GM12878 (cell line): ENCODE data around the gene SHMT2. TPM values are rescaled to one million over a fixed set of nuclear protein-coding genes. Genes with fewer than 3 reads are reported as not detected.

ENCODE experiments used
- ATAC-seq: fragments of 200-7000 bp; cut with Tn5 transposase; 3 replicates; pipeline ENCODE4 v1.9.1; 2020; ENCODE audit warnings: mild to moderate bottlenecking, moderate library complexity
- BruUV-seq: library from RNA; stranded (reverse); fragments of 400-500 nt; replicated peaks from 2 replicates; lab custom pipeline; 2021; lab: Mats Ljungman, UMichigan
- CTCF ChIA-PET: fragments of 300-600 bp; sonication (Branson Sonifier 250); formaldehyde crosslinking; extraction: SDS; loops from one replicate; lab custom pipeline; 2021; ENCODE audit warnings: inconsistent platforms; lab: Yijun Ruan, JAX
- POLR2A ChIA-PET: fragments of 350-600 bp; formaldehyde crosslinking; extraction: SDS; loops from one replicate; lab custom pipeline; 2021; ENCODE audit warnings: inconsistent platforms; lab: Charles Lee
- RAD21 ChIA-PET: fragments of 300-600 bp; sonication (Branson Sonifier 250); formaldehyde crosslinking; loops from one replicate; lab custom pipeline; 2023; ENCODE audit warnings: antibody characterized with exemption; ENCODE audit not compliant: unreplicated experiment; lab: Charles Lee
- SMC1A ChIA-PET: fragments of 300-600 bp; sonication (Branson Sonifier 250); formaldehyde crosslinking; loops from one replicate; lab custom pipeline; 2023; ENCODE audit not compliant: unreplicated experiment, uncharacterized antibody; lab: Charles Lee
- DNase-seq: peaks from one replicate; pipeline ENCODE4 v3.0.0-alpha.2; 2011; ENCODE audit warnings: low read depth, low spot score
- FAIRE-seq: peaks from 3 replicates; lab custom pipeline; 2011; peaks lifted over from hg19 to GRCh38; lab: Jason Lieb, UNC
- H2AFZ ChIP-seq: 2 replicates; pipeline ENCODE4 v1.6.0; 2011; ENCODE audit warnings: low read depth, low read length, control low read depth; ENCODE audit not compliant: control insufficient read depth
- H3K27ac ChIP-seq: 2 replicates; pipeline ENCODE4 v1.5.1; 2011; ENCODE audit warnings: control low read depth; ENCODE audit not compliant: control insufficient read depth, insufficient read depth
- H3K27me3 ChIP-seq, 2 experiments: replicated peaks in 1 of 2; 2 replicates each; pipeline versions ENCODE4 v1.6.0 to v1.6.1; 2011; ENCODE audit warnings: low read length in 1 of 2; ENCODE audit not compliant: control insufficient read depth in 2 of 2, insufficient read depth in 2 of 2
- H3K36me3 ChIP-seq, 2 experiments: 2 replicates each; pipeline ENCODE4 v1.5.1; 2011; ENCODE audit warnings: low read length in 1 of 2; ENCODE audit not compliant: control insufficient read depth in 2 of 2, insufficient read depth in 2 of 2
- H3K4me1 ChIP-seq: 2 replicates; pipeline ENCODE4 v1.6.1; 2011; ENCODE audit warnings: mild to moderate bottlenecking, low read length, moderate library complexity, mixed read lengths; ENCODE audit not compliant: control insufficient read depth, insufficient read depth
- H3K4me2 ChIP-seq: 2 replicates; pipeline ENCODE4 v1.6.0; 2011; ENCODE audit warnings: control low read depth; ENCODE audit not compliant: control insufficient read depth, insufficient read depth
- H3K4me3 ChIP-seq: fragments of 200-600 bp; sonication (generic); 2 replicates; pipeline ENCODE4 v1.5.1; 2016
- H3K79me2 ChIP-seq: 2 replicates; pipeline ENCODE4 v1.6.0; 2011; ENCODE audit warnings: low read length; ENCODE audit not compliant: control insufficient read depth, insufficient read depth
- H3K9ac ChIP-seq: 2 replicates; pipeline ENCODE4 v1.8.0; 2011; ENCODE audit warnings: low read length, control low read depth, mixed read lengths; ENCODE audit not compliant: control insufficient read depth, insufficient read depth
- H3K9me3 ChIP-seq: replicated peaks from 3 replicates; pipeline ENCODE4 v1.5.1; 2011; ENCODE audit warnings: mild to moderate bottlenecking, low read length; ENCODE audit not compliant: control insufficient read depth, insufficient read depth
- H4K20me1 ChIP-seq: 2 replicates; pipeline ENCODE4 v1.6.0; 2011; ENCODE audit not compliant: control insufficient read depth, insufficient read depth
- CBX5 ChIP-seq: sonication (generic); IDR thresholded peaks from 2 replicates; pipeline ENCODE4 v1.6.1; 2016; ENCODE audit warnings: low read depth, moderate library complexity, mild to moderate bottlenecking, inconsistent platforms
- CHD4 ChIP-seq: fragments of 200-600 bp; sonication (generic); IDR thresholded peaks from 2 replicates; pipeline ENCODE4 v1.6.1; 2016; ENCODE audit warnings: mild to moderate bottlenecking
- EP300 ChIP-seq, 2 experiments: fragments of 150-350 bp in 1 of 2; IDR thresholded peaks; 2 replicates each; pipeline ENCODE4 v1.6.1; 2011 to 2012; ENCODE audit warnings: low read depth in 2 of 2, low read length in 2 of 2, borderline replicate concordance in 1 of 2, improper control_type of control experiment in 1 of 2, inconsistent platforms in 1 of 2; ENCODE audit not compliant: control insufficient read depth in 1 of 2
- KDM1A ChIP-seq: fragments of 200-600 bp; sonication (generic); IDR thresholded peaks from 2 replicates; pipeline ENCODE4 v1.6.1; 2016; ENCODE audit warnings: borderline replicate concordance
- MTA3 ChIP-seq: IDR thresholded peaks from 2 replicates; pipeline ENCODE4 v1.6.1; 2012; ENCODE audit warnings: low read length, inconsistent platforms, borderline replicate concordance
- RCOR1 ChIP-seq: conservative IDR thresholded peaks from 2 replicates; pipeline ENCODE4 v1.6.1; 2012; ENCODE audit warnings: low read depth, low read length, improper control_type of control experiment
- SRF ChIP-seq, 2 experiments: IDR thresholded peaks; 2 replicates each; pipeline ENCODE4 v1.6.1; 2011; ENCODE audit warnings: low read depth in 2 of 2, low read length in 2 of 2, mild to moderate bottlenecking in 1 of 2, moderate library complexity in 1 of 2
- SUPT20H ChIP-seq: IDR thresholded peaks from 2 replicates; pipeline ENCODE4 v1.6.1; 2011; ENCODE audit warnings: low read depth, mild to moderate bottlenecking, low read length, moderate library complexity, borderline replicate concordance; ENCODE audit not compliant: control insufficient read depth
- WRNIP1 ChIP-seq: IDR thresholded peaks from 2 replicates; pipeline ENCODE4 v1.6.1; 2011; ENCODE audit warnings: low read depth, low read length, improper control_type of control experiment, borderline replicate concordance
- WGBS: methylation state at CpG from one replicate; pipeline ENCODE4 v1.1.6; 2016; ENCODE audit warnings: low lambda C conversion rate; ENCODE audit not compliant: insufficient replicate concordance, insufficient coverage; ENCODE audit errors: missing lambda C conversion rate; 5-methylcytosine and 5-hydroxymethylcytosine counted together
- in situ Hi-C: fragments of 300-500 bp; cut with MboI; formaldehyde crosslinking; loops from 9 replicates; pipeline ENCODE4 v1.14.3; 2018; ENCODE audit warnings: mixed read lengths
- intact Hi-C: fragments of 100-400 bp; cut with micrococcal nuclease; formaldehyde crosslinking; loops from one replicate; pipeline ENCODE4 v1.14.2; 2022; ENCODE audit not compliant: unreplicated experiment
- polyA plus RNA-seq, 11 experiments: library from polyadenylated mRNA; depleted of rRNA in 4 of 11; unstranded in 6 of 11; stranded (reverse) in 5 of 11; fragments of >200 nt; fragmentation: Nextera tagmentation in 4 of 11; fragmentation: Illumina TruSeq in 1 of 11; extraction: Ambion mirVana in 4 of 11; extraction: Trizol in 1 of 11; gene quantifications; 1 replicate in 1 of 11; 2 replicates in 10 of 11; pipeline versions ENCODE4 v1.2.1 to v1.2.3, GENCODE V29; 2011 to 2016; ENCODE audit warnings: inconsistent platforms in 2 of 11, missing spikeins in 2 of 11, low read depth in 1 of 11
- total RNA-seq, 4 experiments: library from RNA; depleted of rRNA in 3 of 4; stranded (reverse); fragments of >200 nt in 3 of 4; fragmentation: Illumina TruSeq in 1 of 4; extraction: Trizol in 1 of 4; gene quantifications; 2 replicates each; pipeline versions ENCODE4 v1.2.1 to v1.2.3, GENCODE V29; 2013 to 2021
- TF ChIP-seq, protein P1 (sequence below): fragments of 450-650 bp; IDR thresholded peaks from 2 replicates; pipeline ENCODE4 v1.6.1; 2016; ENCODE audit warnings: mild to moderate bottlenecking

SHMT2 gene
- total and polyA plus RNA-seq, 10 of the 15 experiments (the other 5 are each of a cell fraction or from before 2014, with no cell fraction given) = 57.0 to 292 (median 186) TPM

DNA sequence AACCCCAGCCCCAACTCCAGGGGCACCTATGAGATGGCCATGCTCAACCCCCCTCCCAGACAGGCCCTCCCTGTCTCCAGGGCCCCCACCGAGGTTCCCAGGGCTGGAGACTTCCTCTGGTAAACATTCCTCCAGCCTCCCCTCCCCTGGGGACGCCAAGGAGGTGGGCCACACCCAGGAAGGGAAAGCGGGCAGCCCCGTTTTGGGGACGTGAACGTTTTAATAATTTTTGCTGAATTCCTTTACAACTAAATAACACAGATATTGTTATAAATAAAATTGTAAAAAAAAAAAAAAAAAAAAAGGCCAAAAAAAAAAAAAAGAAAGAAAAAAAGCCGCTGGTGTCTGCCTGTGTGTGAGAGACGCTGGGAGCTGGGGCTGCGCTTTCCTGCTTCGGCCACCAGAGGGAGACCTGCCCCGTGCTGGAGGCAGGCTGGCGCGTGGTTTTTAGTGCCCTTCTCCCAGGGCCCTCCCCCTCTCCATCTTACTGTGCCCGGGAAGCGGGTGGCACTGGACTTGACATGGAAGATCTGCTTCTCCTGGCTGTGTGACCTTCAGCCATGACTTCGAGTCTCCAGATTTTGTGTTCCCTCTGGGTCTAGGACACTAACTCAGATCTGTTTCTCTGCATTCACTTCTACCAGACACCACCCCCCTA is 16.3 kb upstream of the SHMT2 start (continued):
- no peak for TF ChIP-seq CBX5
- TF ChIP-seq, protein P1, sequence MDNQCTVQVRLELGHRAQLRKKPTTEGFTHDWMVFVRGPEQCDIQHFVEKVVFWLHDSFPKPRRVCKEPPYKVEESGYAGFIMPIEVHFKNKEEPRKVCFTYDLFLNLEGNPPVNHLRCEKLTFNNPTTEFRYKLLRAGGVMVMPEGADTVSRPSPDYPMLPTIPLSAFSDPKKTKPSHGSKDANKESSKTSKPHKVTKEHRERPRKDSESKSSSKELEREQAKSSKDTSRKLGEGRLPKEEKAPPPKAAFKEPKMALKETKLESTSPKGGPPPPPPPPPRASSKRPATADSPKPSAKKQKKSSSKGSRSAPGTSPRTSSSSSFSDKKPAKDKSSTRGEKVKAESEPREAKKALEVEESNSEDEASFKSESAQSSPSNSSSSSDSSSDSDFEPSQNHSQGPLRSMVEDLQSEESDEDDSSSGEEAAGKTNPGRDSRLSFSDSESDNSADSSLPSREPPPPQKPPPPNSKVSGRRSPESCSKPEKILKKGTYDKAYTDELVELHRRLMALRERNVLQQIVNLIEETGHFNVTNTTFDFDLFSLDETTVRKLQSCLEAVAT = no peak
- no peak for TF ChIP-seq CHD4
- no peak for TF ChIP-seq SUPT20H
- TF ChIP-seq SRF (IDR thresholded peaks at IDR 0.05; ENCODE audit: low read depth in 2 of 2, low read length in 2 of 2) = no peak
- no peak for TF ChIP-seq EP300 (IDR thresholded peaks at IDR 0.05; ENCODE audit: borderline replicate concordance in 1 of 2, control insufficient read depth in 1 of 2, low read depth in 2 of 2, low read length in 2 of 2)
- no peak for TF ChIP-seq MTA3
- TF ChIP-seq RCOR1 = no peak

DNA sequence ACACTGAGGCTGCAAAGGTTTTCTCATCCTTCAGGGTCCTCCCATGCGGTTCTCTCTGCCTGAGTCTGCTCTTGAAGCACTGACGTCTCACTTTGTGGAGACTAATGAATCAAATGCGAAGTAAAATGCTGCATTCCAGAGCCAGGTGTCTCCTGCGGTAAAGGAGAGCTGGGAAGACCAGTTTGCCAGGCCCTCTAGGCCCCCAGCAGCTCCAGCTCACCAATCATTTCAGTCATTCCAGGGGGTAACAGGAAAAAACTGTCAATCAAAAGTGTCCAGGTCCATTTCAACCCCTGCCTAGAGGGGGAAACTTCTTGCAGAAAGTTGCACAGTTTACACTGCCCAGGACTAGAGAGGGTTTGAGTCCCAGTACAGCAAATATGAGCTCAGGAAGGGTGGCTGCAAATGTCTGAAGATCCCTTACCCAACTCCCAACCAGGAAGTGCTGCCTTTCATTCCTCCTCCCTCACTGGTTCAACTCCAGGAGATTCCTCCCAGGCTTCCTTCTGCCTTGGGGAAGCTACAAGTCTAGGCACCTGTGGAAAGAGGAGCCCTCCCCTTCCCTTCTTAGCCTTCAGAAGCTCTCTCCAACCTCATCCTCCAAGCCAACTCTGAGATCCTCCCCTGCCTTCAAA is 15.6 kb upstream of the SHMT2 start:
- peaks cover 20 to 23% of the 10 kb centered on the region in 2 experiments for H3K27me3 ChIP-seq
- SMC1A ChIA-PET = interaction anchor here (0.7 to 4.2 kb wide), 18 partner anchors 9 to 255 kb away, joined by 3 to 55 read pairs (median 4); partner anchors contain the start of genes GLI1, INHBE and SHMT2
- in situ Hi-C loops (loop anchor here (5.0 kb wide), 1 partner anchor 33 kb away; no protein-coding TSS in a partner anchor), intact Hi-C loops (loop anchor here (1.0 kb wide), 2 partner anchors 25 to 29 kb away; no protein-coding TSS in a partner anchor)
- whole genome bisulfite sequencing = 30% methylated on average over 4 of the region's 4 CpGs
- H3K4me2 ChIP-seq = no peak overlapping the region
- CTCF ChIA-PET = interaction anchor here (0.6 to 4.7 kb wide), 35 partner anchors 9 to 401 kb away, joined by 3 to 271 read pairs (median 4); partner anchors contain the start of genes GLI1, INHBE, LRP1 and NEMP1
- no TSS peak for BruUV-seq
- FAIRE-seq = no peak
- POLR2A ChIA-PET = interaction anchor here (0.7 to 1.9 kb wide), 7 partner anchors 14 to 567 kb away, joined by 3 to 12 read pairs (median 5); partner anchors contain the start of gene SHMT2
- no peak overlapping the region for H3K4me3 ChIP-seq
- no peaks in the 10 kb centered on the region for H3K9me3 ChIP-seq
- no peaks in the 10 kb centered on the region for H4K20me1 ChIP-seq
- no peak overlapping the region for H3K9ac ChIP-seq
- DNase-seq = no peak
- no peak for TF ChIP-seq KDM1A
- no peak for TF ChIP-seq WRNIP1
- RAD21 ChIA-PET = interaction anchor here (0.7 to 3.6 kb wide), 13 partner anchors 9 to 342 kb away, joined by 3 to 35 read pairs (median 7); partner anchors contain the start of genes INHBE and SHMT2
- H3K27ac ChIP-seq = no peak overlapping the region
- H3K4me1 ChIP-seq = peaks cover 13% of the 10 kb centered on the region
- no peak overlapping the region for H2AFZ ChIP-seq
- no peak for ATAC-seq
- no peaks in the 10 kb centered on the region for H3K79me2 ChIP-seq
- H3K36me3 ChIP-seq = no peaks in the 10 kb centered on the region
